Raji (cell line): Measurements from ENCODE around the gene FNDC7.

Experiments used
- POLR2A ChIP-seq: IDR thresholded peaks from 2 replicates; pipeline ENCODE4 v1.6.1; 2011; ENCODE audit warnings: low read depth, low read length, control low read depth; ENCODE audit not compliant: insufficient read depth

Gene FNDC7

GRCh38 chr1:108691942-108692723 is 20.6 kb upstream of the FNDC7 start, which contains the start of gene PRPF38B:
TSS of gene PRPF38B (plus strand) at chr1:108692310. CDS start at chr1:108692592, 282 bp downstream.
- TF ChIP-seq POLR2A = peak; percentile 96

- no peak for TF ChIP-seq POLR2A
Measured at GRCh38 chr1:108692724-108693655, 19.7 kb upstream of the FNDC7 start.

GRCh38 chr1:108695535-108695934 is 17.2 kb upstream of the FNDC7 start:
- TF ChIP-seq POLR2A = no peak

- no peak for TF ChIP-seq POLR2A
Measured at GRCh38 chr1:108699375-108700332, 13.1 kb upstream of the FNDC7 start.

GRCh38 chr1:108701176-108701849 is 11.4 kb upstream of the FNDC7 start:
- TF ChIP-seq POLR2A = no peak

GRCh38 chr1:108703939-108704338 is 8.8 kb upstream of the FNDC7 start:
- no peak for TF ChIP-seq POLR2A

- TF ChIP-seq POLR2A = no peak
Measured at GRCh38 chr1:108704496-108704895, 8.2 kb upstream of the FNDC7 start.

- TF ChIP-seq POLR2A = no peak
Measured at GRCh38 chr1:108706643-108707042, 6.1 kb upstream of the FNDC7 start.

- no peak for TF ChIP-seq POLR2A
Measured at GRCh38 chr1:108708691-108709660, 3.7 kb upstream of the FNDC7 start.

- TF ChIP-seq POLR2A = no peak
Measured at GRCh38 chr1:108715932-108716331, 3.2 kb downstream of the FNDC7 start.

GRCh38 chr1:108716437-108717230 is 3.9 kb downstream of the FNDC7 start:
- TF ChIP-seq POLR2A = no peak

GRCh38 chr1:108717774-108718316 is 5.1 kb downstream of the FNDC7 start:
- no peak for TF ChIP-seq POLR2A
